Stimulated activated CD8-positive, alpha-beta memory T cell treated with anti-CD3 and anti-CD28 coated beads, Interleukin-12 subunit alpha, Interleukin-12 subunit beta, amount 100 ng/mL, for 24 hours (primary cell): ENCODE measurements around the gene ATAD3A.
"Not testable (repeated sequence)": the region's sequence is repeated elsewhere in the genome, so short reads cannot be mapped to it uniquely, and the experiment has no call there.

Experiments used
- DNase-seq: peaks from one replicate; pipeline ENCODE4 v3.0.0-alpha.2; 2020; ENCODE audit errors: extremely low read depth

Gene ATAD3A

DNA sequence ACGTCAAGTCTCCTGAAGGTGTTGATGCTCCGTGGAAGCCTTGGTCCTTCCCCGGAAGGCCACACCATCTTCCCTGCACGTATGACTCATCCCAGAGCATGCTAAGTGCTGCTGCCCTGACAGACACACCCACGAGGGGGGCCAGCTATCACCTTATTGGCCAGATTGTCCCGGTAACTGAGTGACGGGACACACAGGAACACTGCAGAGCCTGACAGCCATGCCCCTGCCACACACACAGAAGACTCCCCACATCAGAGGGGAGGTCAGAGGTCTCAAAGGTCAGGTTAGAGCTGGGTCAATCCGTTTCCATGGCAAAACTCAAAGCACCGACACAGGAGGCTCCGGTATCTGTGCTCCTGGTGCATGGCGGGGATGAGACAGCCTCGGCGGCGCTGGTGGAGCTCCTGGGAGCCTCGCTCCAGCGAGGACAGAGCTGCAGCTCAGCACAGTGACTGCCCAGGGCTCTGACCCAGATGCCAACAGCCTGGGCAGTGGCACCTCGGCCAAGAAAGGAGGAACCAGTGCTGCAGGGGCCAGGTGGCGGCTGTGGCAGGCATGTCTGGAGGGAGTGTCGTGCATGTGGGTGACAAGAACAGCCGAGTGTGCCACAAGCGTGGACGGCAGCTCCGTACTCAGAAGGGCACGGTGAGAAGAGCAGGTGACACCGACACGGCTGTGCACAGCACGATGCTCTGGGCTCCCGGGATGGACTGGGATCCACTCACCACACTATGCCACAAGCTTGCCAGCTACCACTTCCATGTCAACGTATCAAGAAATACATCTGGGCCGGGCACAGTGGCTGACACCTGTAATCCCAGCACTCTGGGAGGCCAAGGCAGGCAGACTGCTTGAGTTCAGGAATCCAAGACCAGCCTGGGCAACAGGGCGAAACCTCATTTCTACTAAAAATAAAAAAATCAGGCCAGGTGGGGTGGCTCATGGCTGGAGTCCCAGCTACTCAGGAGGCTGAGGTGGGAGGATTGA, 43.3 kb downstream of the ATAD3A start:
- DNase-seq = no peak

GRCh38 chr1:1556505-1556904, 44.5 kb downstream of the ATAD3A start:
- no peak for DNase-seq

- DNase-seq = not testable (repeated sequence)
Measured at GRCh38 chr1:1556961-1557360, 45.0 kb downstream of the ATAD3A start.

DNA sequence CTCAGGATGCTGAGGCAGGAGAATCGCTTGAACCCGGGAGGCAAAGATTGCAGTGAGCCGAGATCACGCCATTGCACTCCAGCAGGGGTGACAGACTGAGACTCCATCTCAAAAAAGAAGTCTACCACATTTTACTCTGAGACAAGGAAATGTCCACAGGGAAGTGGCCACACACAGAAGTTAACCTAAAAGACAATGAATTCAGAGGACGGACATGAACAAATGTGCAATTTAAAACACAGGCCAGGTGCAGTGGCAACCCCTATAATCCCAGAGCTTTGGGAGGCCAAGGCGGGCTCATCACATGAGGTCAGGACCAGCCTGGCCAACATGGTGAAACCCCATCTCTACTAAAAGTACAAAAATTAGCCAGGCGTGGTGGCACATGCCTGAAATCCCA, 45.7 kb downstream of the ATAD3A start:
- DNase-seq = not testable (repeated sequence)

GRCh38 chr1:1558591-1558990, 46.6 kb downstream of the ATAD3A start:
- DNase-seq = no peak

GRCh38 chr1:1559066-1559465, 47.1 kb downstream of the ATAD3A start:
- DNase-seq = no peak

GRCh38 chr1:1560178-1560577, 48.2 kb downstream of the ATAD3A start:
- no peak for DNase-seq

DNA sequence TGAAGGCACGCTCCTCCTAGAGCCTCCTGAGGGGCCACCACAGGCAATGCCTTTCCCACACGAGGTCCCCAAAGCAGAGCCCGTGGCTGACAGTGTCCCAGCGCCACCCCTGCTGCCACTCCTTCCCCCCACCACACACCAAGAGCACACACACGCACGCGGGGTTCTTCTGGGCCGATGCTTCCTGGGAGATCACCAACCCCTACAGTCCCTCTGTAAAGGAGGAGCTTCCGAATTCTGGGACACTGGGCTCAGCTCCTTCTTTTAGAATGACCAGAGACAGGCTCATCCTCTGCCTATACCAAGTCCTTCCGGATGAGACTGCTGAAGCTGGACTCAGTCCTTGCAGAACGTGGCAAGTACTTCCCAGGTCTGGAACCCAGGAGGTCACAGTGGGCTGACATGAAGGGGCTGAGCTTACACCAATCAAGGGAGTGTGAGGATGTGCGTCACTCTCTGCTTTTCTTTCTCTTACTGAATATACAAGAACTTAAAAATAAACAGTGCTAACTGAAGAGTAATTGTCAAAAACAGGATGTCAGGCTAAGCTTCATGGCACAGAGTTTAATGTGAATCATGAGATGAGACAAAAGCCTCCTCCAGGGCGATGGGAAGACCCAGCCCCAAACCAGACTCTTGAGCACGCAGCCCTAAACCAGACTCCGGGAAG, 50.0 kb downstream of the ATAD3A start:
- no peak for DNase-seq

- no peak for DNase-seq
Measured at GRCh38 chr1:1562556-1563195, 50.7 kb downstream of the ATAD3A start.

GRCh38 chr1:1563688-1564087, 51.7 kb downstream of the ATAD3A start:
- DNase-seq = no peak

DNA sequence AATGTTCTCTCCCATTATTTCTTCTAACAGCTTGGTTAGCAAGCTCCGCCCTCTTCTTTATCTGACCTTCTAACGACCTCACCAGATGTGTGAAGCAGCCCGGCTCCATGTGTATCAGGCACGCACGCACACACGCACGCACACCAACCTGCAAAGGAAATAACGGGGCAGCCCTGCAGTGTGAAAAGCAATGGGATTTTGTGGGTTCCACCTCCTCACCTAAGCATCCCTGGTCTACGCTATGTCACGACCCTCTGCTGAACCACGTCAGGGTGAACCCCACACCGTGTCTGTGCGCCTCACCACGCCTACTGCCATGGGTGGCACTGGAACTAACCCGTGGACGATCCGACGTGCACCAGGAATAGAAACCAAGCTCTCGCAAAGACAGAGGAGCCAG, 52.3 kb downstream of the ATAD3A start:
- DNase-seq = no peak

DNA sequence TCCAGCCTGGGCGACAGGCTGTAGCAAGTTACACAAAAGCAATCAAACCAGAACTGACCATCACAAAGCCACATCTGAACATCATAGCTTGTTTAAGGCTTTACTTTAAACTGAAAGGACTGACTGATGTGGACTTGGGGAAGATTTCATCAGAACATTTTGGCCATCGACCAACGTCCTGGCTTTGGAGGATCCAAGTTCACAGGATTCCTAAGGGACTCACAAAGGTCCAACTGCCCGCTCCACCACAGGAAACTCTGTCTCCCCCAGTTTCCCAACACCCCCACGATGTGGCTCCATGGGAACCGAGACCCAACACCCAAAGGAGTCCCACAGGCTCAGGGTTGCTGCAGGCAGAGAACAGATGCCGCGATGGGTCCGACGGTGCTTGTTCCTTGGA, 53.4 kb downstream of the ATAD3A start:
- DNase-seq = no peak

DNA sequence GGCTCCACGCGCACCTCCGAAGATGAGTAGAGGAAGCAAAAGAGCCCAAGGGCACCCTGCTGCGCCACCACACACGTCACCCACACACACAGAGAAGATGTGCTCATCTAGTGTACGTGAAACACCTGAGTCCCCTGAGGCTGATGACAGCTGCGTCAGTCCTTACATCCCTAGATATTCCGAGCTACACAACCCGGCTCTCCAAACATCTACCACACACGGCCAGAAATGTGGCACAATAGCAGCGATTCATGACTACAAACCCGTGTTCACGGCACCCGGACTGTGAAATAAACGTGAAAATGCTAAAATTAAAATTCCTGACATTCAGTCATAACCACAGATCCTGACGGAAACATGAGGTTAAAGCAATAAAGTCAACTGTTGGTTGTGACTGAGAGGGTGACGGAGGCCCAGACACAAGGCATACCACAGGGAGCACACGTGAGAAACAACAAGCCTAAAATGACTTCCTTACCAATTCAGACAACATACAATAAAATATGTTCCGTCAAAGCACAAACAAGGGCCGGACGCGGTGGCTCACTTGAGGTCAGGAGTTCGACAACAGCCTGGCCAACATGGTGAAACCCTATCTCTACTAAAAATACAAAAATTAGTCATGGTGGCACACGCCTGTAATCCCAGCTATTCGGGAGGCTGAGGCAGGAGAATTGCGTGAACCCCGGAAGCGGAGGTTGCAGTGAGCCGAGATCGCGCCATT, 55.4 kb downstream of the ATAD3A start:
- DNase-seq = no peak

DNA sequence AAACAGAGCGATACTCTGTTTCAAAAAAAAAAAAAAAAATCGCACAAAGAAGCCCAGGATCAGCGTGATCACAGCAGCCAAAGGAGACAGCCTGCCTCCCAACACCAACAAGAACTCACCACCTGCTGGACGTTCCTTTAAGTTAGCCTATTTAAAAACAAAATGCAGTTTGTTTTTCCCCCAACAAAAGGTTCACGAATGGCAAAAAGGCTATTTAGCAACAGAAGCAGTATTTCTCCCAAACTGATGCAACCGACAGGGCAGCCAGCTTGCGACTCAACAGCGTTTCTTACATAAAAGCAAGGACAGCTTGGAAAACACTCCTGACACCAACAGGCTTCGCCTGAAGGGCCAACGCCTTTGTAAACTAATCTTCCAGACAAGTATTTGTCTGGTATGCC, 55.9 kb downstream of the ATAD3A start:
- DNase-seq = no peak

GRCh38 chr1:1569341-1569740, 57.4 kb downstream of the ATAD3A start:
- DNase-seq = no peak

GRCh38 chr1:1573843-1574720, 62.1 kb downstream of the ATAD3A start:
- DNase-seq = peak; percentile 39

DNA sequence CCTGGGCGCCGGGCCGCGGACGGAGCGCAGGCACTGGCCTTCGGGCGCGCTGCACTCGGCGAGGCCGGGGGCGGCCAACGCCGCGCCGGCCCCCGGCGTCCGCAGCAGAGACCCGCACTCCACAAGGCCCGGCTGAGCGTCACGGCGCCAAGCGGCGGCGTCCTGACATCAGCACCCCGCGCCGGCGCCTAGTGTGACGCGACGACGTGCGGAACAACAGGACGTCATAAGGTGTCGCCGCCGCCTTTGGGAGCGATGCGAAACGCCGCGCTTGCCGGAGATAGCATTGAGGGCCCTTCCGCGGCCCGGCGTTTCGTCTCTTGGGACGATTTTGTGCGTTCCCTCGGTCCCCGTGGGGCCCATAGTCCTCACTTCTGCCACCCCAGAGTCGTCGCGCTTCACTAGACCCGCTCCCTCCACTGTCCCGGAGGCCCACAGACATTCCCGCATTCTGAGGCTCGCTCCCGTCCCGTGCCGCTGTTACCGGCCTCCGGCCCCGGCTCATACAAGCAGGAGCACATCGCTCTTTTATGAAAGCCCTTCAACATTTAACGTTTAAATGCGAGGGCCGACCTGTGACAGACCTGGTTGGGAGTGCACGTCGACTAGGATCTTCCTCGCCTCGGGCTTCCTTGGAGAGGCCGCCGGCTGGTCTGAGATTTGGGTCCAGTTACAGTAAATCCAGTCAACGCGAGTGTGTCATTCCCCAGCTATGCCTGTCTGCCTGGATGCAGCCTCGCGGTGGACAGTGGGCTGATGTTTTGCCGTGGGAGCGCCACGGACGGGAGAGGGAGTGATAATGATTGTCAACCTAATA, 63.0 kb downstream of the ATAD3A start, which contains the start of gene SSU72:
Gene SSU72 (minus strand): TSS at position 143 of the 817 bp plus-strand sequence. CDS start 306 bp downstream, outside the sequence.
- DNase-seq = peak; percentile 85

- DNase-seq = no peak
Measured at GRCh38 chr1:1577367-1578011, 65.5 kb downstream of the ATAD3A start.

DNA sequence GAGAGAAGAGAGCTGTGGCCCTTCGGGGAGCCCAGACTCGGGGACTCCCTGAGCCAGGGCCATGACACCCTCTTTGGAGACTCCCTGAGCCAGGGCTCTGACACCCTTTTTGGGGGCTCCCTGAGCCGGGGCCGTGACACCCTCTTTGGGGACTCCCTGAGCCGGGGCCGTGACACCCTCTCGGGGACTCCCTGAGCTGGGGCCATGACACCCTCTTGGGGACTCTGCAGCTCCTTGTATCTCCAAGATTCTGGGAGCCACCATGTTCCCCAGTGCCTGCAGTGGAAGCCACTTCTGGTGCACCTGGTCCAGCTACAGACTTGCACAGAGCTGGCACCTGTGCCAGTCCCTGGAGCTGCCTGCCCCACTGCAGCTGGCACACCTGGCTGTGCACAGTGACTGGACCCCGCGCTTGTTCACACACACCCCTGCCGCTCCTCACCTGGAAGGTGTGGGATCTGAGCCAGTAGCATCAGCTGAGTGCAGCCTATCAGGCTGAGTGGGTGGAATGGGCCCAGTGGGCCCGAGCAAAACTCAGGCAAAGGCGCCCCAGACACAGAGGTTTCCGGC, 66.5 kb downstream of the ATAD3A start:
- DNase-seq = no peak
